Astrocyte (in vitro differentiated cells and primary cell): ENCODE data around the gene TMEM63C. TPM values are rescaled to one million over a fixed set of nuclear protein-coding genes. Genes with fewer than 3 reads are reported as not detected.

ENCODE experiments used
- DNase-seq: peaks from one replicate; pipeline ENCODE4 v3.0.0-alpha.2; 2010; ENCODE audit warnings: low read depth
- FAIRE-seq: peaks from 2 replicates; lab custom pipeline; 2011; peaks lifted over from hg19 to GRCh38; lab: Jason Lieb, UNC
- H2AFZ ChIP-seq: 2 replicates; pipeline ENCODE4 v1.6.0; 2012; ENCODE audit warnings: low read depth, low read length, inconsistent platforms
- H3K27ac ChIP-seq: 2 replicates; pipeline ENCODE4 v1.5.1; 2011; ENCODE audit warnings: low read depth, low read length, inconsistent platforms
- H3K27me3 ChIP-seq: 2 replicates; pipeline ENCODE4 v1.6.0; 2011; ENCODE audit warnings: low read length, inconsistent platforms; ENCODE audit not compliant: insufficient read depth
- H3K36me3 ChIP-seq: 2 replicates; pipeline ENCODE4 v1.5.1; 2011; ENCODE audit warnings: low read length, inconsistent platforms; ENCODE audit not compliant: insufficient read depth
- H3K4me1 ChIP-seq: 2 replicates; pipeline ENCODE4 v1.5.1; 2011; ENCODE audit warnings: low read length, inconsistent platforms; ENCODE audit not compliant: insufficient read depth
- H3K4me2 ChIP-seq: 2 replicates; pipeline ENCODE4 v1.6.0; 2012; ENCODE audit warnings: low read length, inconsistent platforms
- H3K4me3 ChIP-seq: 2 replicates; pipeline ENCODE4 v1.5.1; 2011; ENCODE audit warnings: low read depth, mild to moderate bottlenecking, low read length, inconsistent platforms; ENCODE audit not compliant: insufficient read depth
- H3K79me2 ChIP-seq: 2 replicates; pipeline ENCODE4 v1.6.0; 2012; ENCODE audit warnings: mild to moderate bottlenecking, low read length, inconsistent platforms; ENCODE audit not compliant: insufficient read depth
- H3K9ac ChIP-seq: 2 replicates; pipeline ENCODE4 v1.6.0; 2012; ENCODE audit warnings: mild to moderate bottlenecking, low read length, inconsistent platforms
- H3K9me3 ChIP-seq: 2 replicates; pipeline ENCODE4 v1.5.1; 2012; ENCODE audit warnings: low read depth, mild to moderate bottlenecking, low read length, inconsistent platforms; ENCODE audit not compliant: insufficient read depth
- H4K20me1 ChIP-seq: 2 replicates; pipeline ENCODE4 v1.6.0; 2012; ENCODE audit warnings: low read length, inconsistent platforms; ENCODE audit not compliant: insufficient read depth
- H3K27ac Mint-ChIP-seq: one replicate; pipeline ENCODE4 v1.8.0; 2021; ENCODE audit warnings: mild to moderate bottlenecking, mixed read lengths; ENCODE audit not compliant: unreplicated experiment
- H3K27me3 Mint-ChIP-seq: one replicate; pipeline ENCODE4 v1.8.0; 2021; ENCODE audit warnings: low read depth, mixed read lengths; ENCODE audit not compliant: unreplicated experiment
- H3K36me3 Mint-ChIP-seq: one replicate; pipeline ENCODE4 v1.8.0; 2021; ENCODE audit warnings: low read depth, mixed read lengths; ENCODE audit not compliant: unreplicated experiment
- H3K4me1 Mint-ChIP-seq: one replicate; pipeline ENCODE4 v1.8.0; 2021; ENCODE audit warnings: low read depth, mixed read lengths; ENCODE audit not compliant: unreplicated experiment
- H3K4me3 Mint-ChIP-seq: one replicate; pipeline ENCODE4 v1.8.0; 2021; ENCODE audit warnings: mild to moderate bottlenecking, moderate library complexity, mixed read lengths; ENCODE audit not compliant: unreplicated experiment
- H3K9me3 Mint-ChIP-seq: one replicate; pipeline ENCODE4 v1.8.0; 2021; ENCODE audit warnings: mild to moderate bottlenecking, mixed read lengths; ENCODE audit not compliant: unreplicated experiment
- CTCF ChIP-seq: IDR thresholded peaks from 2 replicates; pipeline ENCODE4 v1.5.1; 2011; ENCODE audit warnings: low read depth, mild to moderate bottlenecking, inconsistent platforms, low read length, moderate library complexity; ENCODE audit not compliant: insufficient read depth
- EZH2 ChIP-seq: IDR thresholded peaks from 2 replicates; pipeline ENCODE4 v1.6.1; 2012; ENCODE audit warnings: mild to moderate bottlenecking, low read length, inconsistent platforms; ENCODE audit not compliant: insufficient read depth
- total RNA-seq: library from RNA; stranded (reverse); gene quantifications from 2 replicates; pipeline ENCODE4 v1.2.1, GENCODE V29; 2021

TMEM63C gene
- total RNA-seq, 1 donor from 2014 or later: 11.3 TPM

GRCh38 chr14:77158882-77159255, 22.7 kb upstream of the TMEM63C start:
- no peak overlapping the region for H3K4me3 Mint-ChIP-seq
- Histone ChIP-seq H4K20me1 (no peaks in the 10 kb centered on the region), H3K9me3 (no peaks in the 10 kb centered on the region), H3K9ac (no peak overlapping the region), H3K36me3 (no peaks in the 10 kb centered on the region), H3K79me2 (no peaks in the 10 kb centered on the region), H3K4me3 (no peak overlapping the region), H3K4me2 (peak overlapping the region; percentile 78), H3K27ac (no peak overlapping the region), H3K27me3 (peaks cover 20% of the 10 kb centered on the region), H3K4me1 (peaks cover 6% of the 10 kb centered on the region), H2AFZ (peak overlapping the region; percentile 66)
- no peak for TF ChIP-seq CTCF
- TF ChIP-seq EZH2: no peak
- H3K9me3 Mint-ChIP-seq: no peaks in the 10 kb centered on the region
- no peaks in the 10 kb centered on the region for H3K36me3 Mint-ChIP-seq
- H3K27ac Mint-ChIP-seq: no peak overlapping the region
- DNase-seq (no peak), FAIRE-seq (no peak)
- H3K4me1 Mint-ChIP-seq: peaks cover 3% of the 10 kb centered on the region
- peaks cover 18% of the 10 kb centered on the region for H3K27me3 Mint-ChIP-seq

DNA sequence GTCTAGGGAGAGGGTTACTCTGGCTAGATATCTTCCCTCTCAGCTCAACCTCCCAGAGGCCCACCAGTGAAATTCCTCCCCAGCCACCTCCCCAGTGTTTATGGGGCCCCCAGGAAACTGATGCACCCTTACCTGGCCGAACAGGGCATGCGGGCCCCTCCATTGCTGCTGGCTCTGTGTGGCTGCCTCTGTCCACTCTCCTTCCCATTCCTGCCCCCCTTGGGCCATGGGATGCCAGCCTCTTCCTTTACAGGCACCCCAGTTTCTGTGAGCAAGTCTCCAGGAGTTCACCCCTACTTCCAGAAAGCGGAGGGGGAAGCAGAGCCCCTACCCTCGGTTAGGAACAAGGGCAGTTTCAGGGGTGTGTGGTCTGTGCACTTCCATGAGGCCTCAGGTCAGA, 20.6 kb upstream of the TMEM63C start:
- Mint-ChIP-seq H3K4me1 (peaks cover 3% of the 10 kb centered on the region), H3K36me3 (no peaks in the 10 kb centered on the region), H3K27me3 (peaks cover 10% of the 10 kb centered on the region), H3K27ac (peak overlapping the region; percentile 7), H3K9me3 (no peaks in the 10 kb centered on the region), H3K4me3 (no peak overlapping the region)
- no peaks in the 10 kb centered on the region for H3K9me3 ChIP-seq
- H3K36me3 ChIP-seq: no peaks in the 10 kb centered on the region
- H3K9ac ChIP-seq: no peak overlapping the region
- no peak for DNase-seq
- H4K20me1 ChIP-seq: no peaks in the 10 kb centered on the region
- no peak overlapping the region for H3K4me3 ChIP-seq
- H3K4me2 ChIP-seq: no peak overlapping the region
- H3K4me1 ChIP-seq: peaks cover 6% of the 10 kb centered on the region
- peaks cover 7% of the 10 kb centered on the region for H3K27me3 ChIP-seq
- FAIRE-seq: no peak
- TF ChIP-seq CTCF (no peak), EZH2 (no peak)
- no peaks in the 10 kb centered on the region for H3K79me2 ChIP-seq
- H2AFZ ChIP-seq: no peak overlapping the region
- no peak overlapping the region for H3K27ac ChIP-seq

- Histone ChIP-seq H3K9me3 (no peaks in the 10 kb centered on the region), H2AFZ (no peak overlapping the region), H4K20me1 (no peaks in the 10 kb centered on the region), H3K27me3 (peaks cover 5% of the 10 kb centered on the region), H3K27ac (no peak overlapping the region), H3K4me1 (peaks cover 6% of the 10 kb centered on the region), H3K36me3 (no peaks in the 10 kb centered on the region), H3K79me2 (no peaks in the 10 kb centered on the region), H3K4me3 (no peak overlapping the region), H3K9ac (no peak overlapping the region), H3K4me2 (no peak overlapping the region)
- Mint-ChIP-seq H3K4me3 (no peak overlapping the region), H3K27me3 (no peaks in the 10 kb centered on the region), H3K27ac (no peak overlapping the region), H3K4me1 (no peaks in the 10 kb centered on the region), H3K9me3 (peaks cover 7% of the 10 kb centered on the region), H3K36me3 (no peaks in the 10 kb centered on the region)
- no peak for FAIRE-seq
- TF ChIP-seq EZH2 (no peak), CTCF (no peak)
- no peak for DNase-seq
Measured at GRCh38 chr14:77170045-77170444, 11.6 kb upstream of the TMEM63C start.
